Measurements from ENCODE around the gene S100A5. TPM values are rescaled to one million over a fixed set of nuclear protein-coding genes. Genes with fewer than 3 reads are reported as not detected.
A peak's percentile ranks its signal among the peaks of the same experiment; 100 is the strongest.

Gene S100A5
- total RNA-seq, 1 experiment from 2014 or later = not detected

- Histone ChIP-seq H3K27me3 (ENCODE audit: control insufficient read depth, insufficient read depth, low read length) (peaks cover 3% of the 10 kb centered on the region; the same call in 1 of the 2 replicates), H3K4me3 (ENCODE audit: insufficient read depth, low read depth, low read length) (peak overlapping the region; percentile 48; the same call in 1 of the 2 replicates), H3K36me3 (replicated peaks; ENCODE audit: control insufficient read depth, insufficient read depth, low read length) (no peaks in the 10 kb centered on the region)
- DNase-seq = peak; percentile 63
These were observed 4.6 kb downstream of the S100A5 start for GRCh38 chr1:153536012-153536670.

- Histone ChIP-seq H3K4me3 (ENCODE audit: insufficient read depth, low read depth, low read length) (peak within 1 kb of the TSS; percentile 48; the same call in 1 of the 2 replicates), H3K27me3 (ENCODE audit: control insufficient read depth, insufficient read depth, low read length) (peaks cover 3% of the 10 kb centered on the region; the same call in 1 of the 2 replicates), H3K36me3 (replicated peaks; ENCODE audit: control insufficient read depth, insufficient read depth, low read length) (no peaks in the 10 kb centered on the region)
- peak; percentile 56 for DNase-seq
These were observed 5.3 kb downstream of the S100A5 start, which contains the start of gene S100A6 for GRCh38 chr1:153535242-153536011. TSS of gene S100A6 (minus strand) at chr1:153535991. CDS start at chr1:153535339, 652 bp downstream.

- H3K4me3 ChIP-seq (ENCODE audit: insufficient read depth, low read depth, low read length) = no peak overlapping the region
- peaks cover 3% of the 10 kb centered on the region; the same call in 1 of the 2 replicates for H3K27me3 ChIP-seq (ENCODE audit: control insufficient read depth, insufficient read depth, low read length)
- H3K36me3 ChIP-seq (replicated peaks; ENCODE audit: control insufficient read depth, insufficient read depth, low read length) = no peaks in the 10 kb centered on the region
- no peak for DNase-seq
These were observed 5.9 kb downstream of the S100A5 start for GRCh38 chr1:153534925-153535241.

- DNase-seq = no peak
- Histone ChIP-seq H3K4me3 (ENCODE audit: insufficient read depth, low read depth, low read length) (no peak overlapping the region), H3K27me3 (ENCODE audit: control insufficient read depth, insufficient read depth, low read length) (peaks cover 3% of the 10 kb centered on the region; the same call in 1 of the 2 replicates), H3K36me3 (replicated peaks; ENCODE audit: control insufficient read depth, insufficient read depth, low read length) (no peaks in the 10 kb centered on the region)
These were observed 6.4 kb downstream of the S100A5 start for GRCh38 chr1:153534226-153534924.

GRCh38 chr1:153533689-153534201 lies 7.0 kb downstream of the S100A5 start:
- peak; percentile 31 for DNase-seq
- H3K4me3 ChIP-seq (ENCODE audit: insufficient read depth, low read depth, low read length) = no peak overlapping the region
- H3K36me3 ChIP-seq (replicated peaks; ENCODE audit: control insufficient read depth, insufficient read depth, low read length) = no peaks in the 10 kb centered on the region
- peaks cover 3% of the 10 kb centered on the region; the same call in 1 of the 2 replicates for H3K27me3 ChIP-seq (ENCODE audit: control insufficient read depth, insufficient read depth, low read length)

GRCh38 chr1:153532769-153533599 lies 7.8 kb downstream of the S100A5 start:
- peaks cover 3% of the 10 kb centered on the region; the same call in 1 of the 2 replicates for H3K27me3 ChIP-seq (ENCODE audit: control insufficient read depth, insufficient read depth, low read length)
- peak overlapping the region; percentile 36 for H3K4me3 ChIP-seq (ENCODE audit: insufficient read depth, low read depth, low read length)
- DNase-seq = peak; percentile 95
- H3K36me3 ChIP-seq (replicated peaks; ENCODE audit: control insufficient read depth, insufficient read depth, low read length) = no peaks in the 10 kb centered on the region

GRCh38 chr1:153532181-153532580 lies 8.6 kb downstream of the S100A5 start:
- Histone ChIP-seq H3K4me3 (ENCODE audit: insufficient read depth, low read depth, low read length) (no peak overlapping the region), H3K36me3 (replicated peaks; ENCODE audit: control insufficient read depth, insufficient read depth, low read length) (no peaks in the 10 kb centered on the region), H3K27me3 (ENCODE audit: control insufficient read depth, insufficient read depth, low read length) (peaks cover 3% of the 10 kb centered on the region)
- DNase-seq = peak; percentile 22

GRCh38 chr1:153531638-153532037 lies 9.1 kb downstream of the S100A5 start:
- Histone ChIP-seq H3K4me3 (ENCODE audit: insufficient read depth, low read depth, low read length) (no peak overlapping the region), H3K27me3 (ENCODE audit: control insufficient read depth, insufficient read depth, low read length) (peaks cover 3% of the 10 kb centered on the region), H3K36me3 (replicated peaks; ENCODE audit: control insufficient read depth, insufficient read depth, low read length) (no peaks in the 10 kb centered on the region)
- no peak for DNase-seq

GRCh38 chr1:153527683-153528040 lies 13.1 kb downstream of the S100A5 start:
- H3K4me3 ChIP-seq (ENCODE audit: insufficient read depth, low read depth, low read length) = no peak overlapping the region
- H3K27me3 ChIP-seq (ENCODE audit: control insufficient read depth, insufficient read depth, low read length) = no peaks in the 10 kb centered on the region; the same call in 1 of the 2 replicates
- H3K36me3 ChIP-seq (replicated peaks; ENCODE audit: control insufficient read depth, insufficient read depth, low read length) = no peaks in the 10 kb centered on the region
- no peak for DNase-seq

- Histone ChIP-seq H3K36me3 (replicated peaks; ENCODE audit: control insufficient read depth, insufficient read depth, low read length) (no peaks in the 10 kb centered on the region), H3K27me3 (ENCODE audit: control insufficient read depth, insufficient read depth, low read length) (no peaks in the 10 kb centered on the region; the same call in 1 of the 2 replicates), H3K4me3 (ENCODE audit: insufficient read depth, low read depth, low read length) (no peak overlapping the region)
- peak; percentile 63 for DNase-seq
These were observed 13.6 kb downstream of the S100A5 start for GRCh38 chr1:153527023-153527682.

GRCh38 chr1:153526132-153526543 lies 14.6 kb downstream of the S100A5 start:
- H3K36me3 ChIP-seq (replicated peaks; ENCODE audit: control insufficient read depth, insufficient read depth, low read length) = no peaks in the 10 kb centered on the region

GRCh38 chr1:153525088-153525728 lies 15.5 kb downstream of the S100A5 start:
- no peak for DNase-seq
- no peaks in the 10 kb centered on the region; the same call in 1 of the 2 replicates for H3K27me3 ChIP-seq (ENCODE audit: control insufficient read depth, insufficient read depth, low read length)
- no peaks in the 10 kb centered on the region for H3K36me3 ChIP-seq (replicated peaks; ENCODE audit: control insufficient read depth, insufficient read depth, low read length)
- no peak overlapping the region for H3K4me3 ChIP-seq (ENCODE audit: insufficient read depth, low read depth, low read length)

More at GRCh38 chr1:153526132-153526543, 14.6 kb downstream of the S100A5 start:
- no peak overlapping the region for H3K4me3 ChIP-seq (ENCODE audit: insufficient read depth, low read depth, low read length)
- DNase-seq = no peak
- no peaks in the 10 kb centered on the region; the same call in 1 of the 2 replicates for H3K27me3 ChIP-seq (ENCODE audit: control insufficient read depth, insufficient read depth, low read length)

Data from H7 (cell line).